OCI-LY3 (cell line): Measurements from ENCODE around the gene CCDC89.

Source experiments
- EZH2phosphoT487 ChIP-seq: fragments of 200-600 bp; shearing (Covaris generic); IDR thresholded peaks from 2 replicates; pipeline ENCODE4 v1.6.1; 2018; ENCODE audit warnings: antibody characterized with exemption, mixed run types, low read depth
- TF ChIP-seq, protein P1 (sequence below): fragments of 200-600, 300-600 bp; sonication (generic); IDR thresholded peaks from 2 replicates; pipeline ENCODE4 v1.5.1; 2014; ENCODE audit warnings: antibody characterized with exemption, low read length, low read depth

DNA sequence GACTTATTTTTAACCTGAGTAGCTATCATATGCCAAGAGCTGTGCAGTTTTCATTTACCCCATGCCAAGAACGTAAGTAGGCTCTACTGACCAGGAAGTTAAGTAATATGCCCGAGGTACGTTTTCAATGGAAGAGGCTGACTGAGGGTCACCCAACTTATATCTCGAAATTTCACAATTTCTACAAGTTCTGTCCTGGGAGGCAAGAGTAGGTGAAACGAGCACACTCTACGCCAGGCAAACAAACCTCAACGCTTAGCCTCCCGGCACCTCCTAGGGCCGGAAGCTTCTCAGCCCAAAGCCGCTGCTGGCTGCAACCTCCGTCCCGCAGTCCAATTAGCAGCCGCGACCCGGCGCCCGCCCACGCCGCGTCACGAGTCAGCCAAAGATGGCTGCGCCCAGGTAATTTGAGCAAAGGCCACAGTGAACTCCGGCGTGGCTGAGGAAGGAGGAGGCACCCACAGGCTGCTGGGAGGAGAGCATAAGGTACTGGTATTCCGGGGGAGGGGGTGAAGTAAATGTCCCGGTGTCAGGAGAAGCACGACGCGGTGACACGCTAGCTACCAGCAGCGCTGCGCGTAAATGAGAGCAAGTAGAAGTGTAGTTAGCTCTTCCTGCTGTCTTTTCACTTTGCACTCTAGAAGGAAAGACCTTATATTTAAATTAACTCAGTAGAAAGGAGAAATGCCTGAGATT lies 38.2 kb downstream of the CCDC89 start, which contains the start of gene TMEM126A:
- TF ChIP-seq, protein P1, sequence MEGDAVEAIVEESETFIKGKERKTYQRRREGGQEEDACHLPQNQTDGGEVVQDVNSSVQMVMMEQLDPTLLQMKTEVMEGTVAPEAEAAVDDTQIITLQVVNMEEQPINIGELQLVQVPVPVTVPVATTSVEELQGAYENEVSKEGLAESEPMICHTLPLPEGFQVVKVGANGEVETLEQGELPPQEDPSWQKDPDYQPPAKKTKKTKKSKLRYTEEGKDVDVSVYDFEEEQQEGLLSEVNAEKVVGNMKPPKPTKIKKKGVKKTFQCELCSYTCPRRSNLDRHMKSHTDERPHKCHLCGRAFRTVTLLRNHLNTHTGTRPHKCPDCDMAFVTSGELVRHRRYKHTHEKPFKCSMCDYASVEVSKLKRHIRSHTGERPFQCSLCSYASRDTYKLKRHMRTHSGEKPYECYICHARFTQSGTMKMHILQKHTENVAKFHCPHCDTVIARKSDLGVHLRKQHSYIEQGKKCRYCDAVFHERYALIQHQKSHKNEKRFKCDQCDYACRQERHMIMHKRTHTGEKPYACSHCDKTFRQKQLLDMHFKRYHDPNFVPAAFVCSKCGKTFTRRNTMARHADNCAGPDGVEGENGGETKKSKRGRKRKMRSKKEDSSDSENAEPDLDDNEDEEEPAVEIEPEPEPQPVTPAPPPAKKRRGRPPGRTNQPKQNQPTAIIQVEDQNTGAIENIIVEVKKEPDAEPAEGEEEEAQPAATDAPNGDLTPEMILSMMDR: no peak
- TF ChIP-seq EZH2phosphoT487: no peak
